GM23338 (cell line): ENCODE measurements around the gene TNNI3K. TPM values are rescaled to one million over a fixed set of nuclear protein-coding genes. Genes with fewer than 3 reads are reported as not detected.

Experiments
- ATAC-seq: fragments of 200-7000 bp; cut with Tn5 transposase; 3 replicates; pipeline ENCODE4 v1.9.1; 2020
- DNase-seq: peaks from one replicate; pipeline ENCODE4 v3.0.0-alpha.2; 2015; ENCODE audit warnings: low spot score
- H2AFZ ChIP-seq: fragments of 200-600 bp; sonication (generic); 2 replicates; pipeline ENCODE4 v1.8.0; 2016; ENCODE audit warnings: antibody characterized with exemption, mild to moderate bottlenecking, moderate library complexity
- H3F3A ChIP-seq: fragments of 200-600 bp; sonication (generic); replicated peaks from 2 replicates; pipeline ENCODE4 v1.8.0; 2017; ENCODE audit warnings: antibody characterized with exemption, mixed run types, low read depth
- H3K27ac ChIP-seq: fragments of 200-600 bp; sonication (generic); 2 replicates; pipeline ENCODE4 v1.6.1; 2016; ENCODE audit warnings: low read depth
- H3K27me3 ChIP-seq: fragments of 200-600 bp; sonication (generic); 2 replicates; pipeline ENCODE4 v1.8.0; 2016; ENCODE audit warnings: mild to moderate bottlenecking, mixed run types, moderate library complexity; ENCODE audit not compliant: insufficient read depth
- H3K36me3 ChIP-seq: fragments of 200-600 bp; sonication (generic); 2 replicates; pipeline ENCODE4 v1.8.0; 2016; ENCODE audit warnings: mild to moderate bottlenecking; ENCODE audit not compliant: insufficient read depth
- H3K4me1 ChIP-seq: fragments of 200-600 bp; sonication (generic); 2 replicates; pipeline ENCODE4 v1.8.0; 2016; ENCODE audit warnings: mild to moderate bottlenecking, moderate library complexity; ENCODE audit not compliant: insufficient read depth
- H3K4me2 ChIP-seq: fragments of 200-600 bp; sonication (generic); 2 replicates; pipeline ENCODE4 v1.7.1; 2017; ENCODE audit warnings: mixed run types
- H3K4me3 ChIP-seq: fragments of 200-600 bp; sonication (generic); 2 replicates; pipeline ENCODE4 v1.6.1; 2016; ENCODE audit warnings: mixed run types
- H3K79me2 ChIP-seq: fragments of 200-600 bp; sonication (generic); replicated peaks from 2 replicates; pipeline ENCODE4 v1.8.0; 2017; ENCODE audit warnings: mild to moderate bottlenecking; ENCODE audit not compliant: insufficient read depth
- H3K9me2 ChIP-seq: fragments of 200-600 bp; sonication (generic); 2 replicates; pipeline ENCODE4 v1.8.0; 2017; ENCODE audit not compliant: insufficient read depth
- H4K20me1 ChIP-seq: fragments of 200-600 bp; sonication (generic); replicated peaks from 2 replicates; pipeline ENCODE4 v1.8.0; 2017; ENCODE audit warnings: mild to moderate bottlenecking; ENCODE audit not compliant: insufficient read depth
- H3K27ac Mint-ChIP-seq: 2 replicates; pipeline ENCODE4 v1.8.0; 2020; ENCODE audit warnings: inconsistent platforms, mild to moderate bottlenecking, moderate library complexity, mixed read lengths
- H3K27me3 Mint-ChIP-seq: 3 replicates; pipeline ENCODE4 v1.8.0; 2022; ENCODE audit warnings: low read depth, mild to moderate bottlenecking, moderate library complexity, mixed read lengths, inconsistent platforms; ENCODE audit not compliant: insufficient read depth, poor library complexity
- H3K36me3 Mint-ChIP-seq: 3 replicates; pipeline ENCODE4 v1.8.0; 2021; ENCODE audit warnings: low read depth, mild to moderate bottlenecking, inconsistent platforms, moderate library complexity, mixed read lengths
- H3K4me1 Mint-ChIP-seq: 3 replicates; pipeline ENCODE4 v1.8.0; 2020; ENCODE audit warnings: mild to moderate bottlenecking, inconsistent platforms, mixed read lengths
- H3K4me3 Mint-ChIP-seq: 3 replicates; pipeline ENCODE4 v1.8.0; 2021; ENCODE audit warnings: moderate library complexity, mild to moderate bottlenecking, inconsistent platforms, mixed read lengths
- H3K9me3 Mint-ChIP-seq: 3 replicates; pipeline ENCODE4 v1.8.0; 2020; ENCODE audit warnings: moderate library complexity, mild to moderate bottlenecking, inconsistent platforms, mixed read lengths
- CREB1 ChIP-seq: fragments of 250-450 bp; sonication (Bioruptor Pico); IDR thresholded peaks from 2 replicates; pipeline ENCODE4 v1.5.0; 2020; ENCODE audit warnings: low read depth, mild to moderate bottlenecking, moderate library complexity
- CTCF ChIP-seq, 2 experiments: fragments of 200-600 bp in 1 of 2; sonication (generic) in 1 of 2; conservative IDR thresholded peaks; 2 replicates each; pipeline versions ENCODE4 v1.5.1 to v1.6.1; 2016 to 2017; ENCODE audit warnings: antibody characterized with exemption in 2 of 2, low read depth in 2 of 2, mild to moderate bottlenecking in 2 of 2, moderate library complexity in 1 of 2
- EZH2 ChIP-seq: fragments of 200-600 bp; sonication (generic); IDR thresholded peaks from one replicate; pipeline ENCODE4 v1.8.0; 2017; ENCODE audit warnings: antibody characterized with exemption, mild to moderate bottlenecking, low read depth; ENCODE audit not compliant: unreplicated experiment
- EZH2phosphoT487 ChIP-seq: fragments of 200-600 bp; sonication (generic); IDR thresholded peaks from one replicate; pipeline ENCODE4 v1.8.1; 2018; ENCODE audit warnings: antibody characterized with exemption; ENCODE audit not compliant: unreplicated experiment
- JUNB ChIP-seq: IDR thresholded peaks from one replicate; pipeline ENCODE4 v1.6.1; 2016; ENCODE audit warnings: antibody characterized with exemption; ENCODE audit not compliant: unreplicated experiment
- NANOG ChIP-seq: IDR thresholded peaks from 2 replicates; pipeline ENCODE4 v1.6.1; 2016; ENCODE audit warnings: antibody characterized with exemption, borderline replicate concordance
- POLR2AphosphoS5 ChIP-seq: IDR thresholded peaks from 2 replicates; pipeline ENCODE4 v1.6.1; 2016; ENCODE audit warnings: antibody characterized with exemption, low read depth
- REST ChIP-seq: IDR thresholded peaks from one replicate; pipeline ENCODE4 v1.6.1; 2018; ENCODE audit warnings: antibody characterized with exemption; ENCODE audit not compliant: unreplicated experiment
- STAT1 ChIP-seq: IDR thresholded peaks from one replicate; pipeline ENCODE4 v1.6.1; 2016; ENCODE audit warnings: antibody characterized with exemption; ENCODE audit not compliant: unreplicated experiment
- ZNF114 ChIP-seq: fragments of 250-450 bp; sonication (Bioruptor Pico); IDR thresholded peaks from 2 replicates; pipeline ENCODE4 v1.5.0; 2020; ENCODE audit warnings: mild to moderate bottlenecking, moderate library complexity
- ZNF331 ChIP-seq: fragments of 250-450 bp; sonication (Bioruptor Pico); IDR thresholded peaks from 2 replicates; pipeline ENCODE4 v1.5.0; 2020; ENCODE audit warnings: low read depth, mild to moderate bottlenecking, moderate library complexity
- ZNF462 ChIP-seq: fragments of 250-450 bp; sonication (Bioruptor Pico); IDR thresholded peaks from 2 replicates; pipeline ENCODE4 v1.5.0; 2020; ENCODE audit warnings: mild to moderate bottlenecking, moderate library complexity
- polyA plus RNA-seq: library from polyadenylated mRNA; unstranded; fragments of >200 nt; fragmentation: Nextera tagmentation; extraction: Ambion mirVana; gene quantifications from 2 replicates; pipeline ENCODE4 v1.2.1, GENCODE V29; 2016
- total RNA-seq: library from RNA; depleted of rRNA; stranded (reverse); fragments of >200 nt; shearing (Covaris generic); gene quantifications from 2 replicates; pipeline ENCODE4 v1.2.3, GENCODE V29; 2014
- TF ChIP-seq, protein P1 (sequence below): IDR thresholded peaks from 2 replicates; pipeline ENCODE4 v1.6.1; 2016; ENCODE audit warnings: antibody characterized with exemption

TNNI3K gene
- total and polyA plus RNA-seq, 2 experiments from 2014 or later: not detected

- TF ChIP-seq CREB1 (CRISPR knock-in tag) (no peak), EZH2 (no peak), POLR2AphosphoS5 (no peak), JUNB (no peak), STAT1 (no peak), CTCF (conservative IDR thresholded peaks at IDR 0.05; ENCODE audit: low read depth in 2 of 2) (no peak), ZNF114 (CRISPR knock-in tag) (no peak), EZH2phosphoT487 (no peak), NANOG (no peak), ZNF462 (CRISPR knock-in tag) (no peak), ZNF331 (CRISPR knock-in tag) (no peak), REST (no peak)
- TF ChIP-seq, protein P1, sequence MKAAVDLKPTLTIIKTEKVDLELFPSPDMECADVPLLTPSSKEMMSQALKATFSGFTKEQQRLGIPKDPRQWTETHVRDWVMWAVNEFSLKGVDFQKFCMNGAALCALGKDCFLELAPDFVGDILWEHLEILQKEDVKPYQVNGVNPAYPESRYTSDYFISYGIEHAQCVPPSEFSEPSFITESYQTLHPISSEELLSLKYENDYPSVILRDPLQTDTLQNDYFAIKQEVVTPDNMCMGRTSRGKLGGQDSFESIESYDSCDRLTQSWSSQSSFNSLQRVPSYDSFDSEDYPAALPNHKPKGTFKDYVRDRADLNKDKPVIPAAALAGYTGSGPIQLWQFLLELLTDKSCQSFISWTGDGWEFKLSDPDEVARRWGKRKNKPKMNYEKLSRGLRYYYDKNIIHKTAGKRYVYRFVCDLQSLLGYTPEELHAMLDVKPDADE: no peak
- no peaks in the 10 kb centered on the region for H3F3A ChIP-seq
These were observed 11.1 kb downstream of the TNNI3K start for GRCh38 chr1:74246315-74246714.

More at GRCh38 chr1:74246315-74246714, 11.1 kb downstream of the TNNI3K start:
- Mint-ChIP-seq H3K27ac (no peak overlapping the region), H3K27me3 (peaks cover 23% of the 10 kb centered on the region), H3K36me3 (peaks cover 13% of the 10 kb centered on the region), H3K4me3 (no peak overlapping the region), H3K4me1 (peaks cover 27% of the 10 kb centered on the region), H3K9me3 (peaks cover 26% of the 10 kb centered on the region)
- no peak overlapping the region for H3K27ac ChIP-seq
- no peaks in the 10 kb centered on the region for H3K9me2 ChIP-seq
- H3K36me3 ChIP-seq: no peaks in the 10 kb centered on the region
- H3K4me3 ChIP-seq: no peak overlapping the region
- H3K27me3 ChIP-seq: peaks cover 37% of the 10 kb centered on the region
- no peak overlapping the region for H2AFZ ChIP-seq
- no peaks in the 10 kb centered on the region for H4K20me1 ChIP-seq
- H3K4me2 ChIP-seq: no peak overlapping the region
- no peaks in the 10 kb centered on the region for H3K79me2 ChIP-seq
- ATAC-seq (no peak), DNase-seq (no peak)
- peaks cover 16% of the 10 kb centered on the region for H3K4me1 ChIP-seq
